Motor neuron (in vitro differentiated cells): ENCODE measurements around the gene GNA15. TPM values are rescaled to one million over a fixed set of nuclear protein-coding genes. Genes with fewer than 3 reads are reported as not detected.
"Not testable (repeated sequence)": the region's sequence is repeated elsewhere in the genome, so short reads cannot be mapped to it uniquely, and the experiment has no call there.

Source experiments
- ATAC-seq, 8 experiments: fragments of 200-7000 bp; cut with Tn5 transposase; replicated peaks in 6 of 8; 2 replicates each; pipeline ENCODE4 v1.8.0; 2021; ENCODE audit warnings: mild to moderate bottlenecking in 8 of 8, moderate library complexity in 8 of 8
- H3K27ac ChIP-seq, 2 donors: fragments of 250-450 bp; sonication (Bioruptor Pico); 2 replicates each; pipeline ENCODE4 v1.9.0; 2021; ENCODE audit warnings: antibody characterized with exemption in 2 of 2, mild to moderate bottlenecking in 2 of 2, moderate library complexity in 1 of 2
- H3K4me1 ChIP-seq, 2 donors: fragments of 250-450 bp; sonication (Bioruptor Pico); replicated peaks in 1 of 2; 2 replicates each; pipeline ENCODE4 v1.6.1; 2021; ENCODE audit warnings: antibody characterized with exemption in 2 of 2, mild to moderate bottlenecking in 2 of 2, moderate library complexity in 1 of 2
- H3K4me3 ChIP-seq, 5 donors: fragments of 250-450 bp; sonication (Bioruptor Pico); 2 replicates each; pipeline ENCODE4 v1.9.0; 2021; ENCODE audit warnings: antibody characterized with exemption in 5 of 5, mild to moderate bottlenecking in 5 of 5, moderate library complexity in 4 of 5
- WGBS, 10 experiments: fragments of 450-650 bp; shearing (Covaris generic); methylation state at CpG; one replicate each; pipeline ENCODE4 v1.0.0; 2022; 5-methylcytosine and 5-hydroxymethylcytosine counted together
- in situ Hi-C, 9 experiments: fragments of 400-800 bp; cut with MboI; loops; one replicate each; pipeline ENCODE4 v1.15.0; 2021; ENCODE audit warnings: low sequenced_read_pairs in 9 of 9, low pct_unique_long_range_greater_than_20kb in 2 of 9; ENCODE audit not compliant: unreplicated experiment in 9 of 9
- total RNA-seq, 8 experiments: library from RNA; unstranded; fragments of 300-600 nt; gene quantifications; 2 replicates each; pipeline versions ENCODE4 v1.2.3 to v1.2.4, GENCODE V29; 2022

GNA15 gene
- total RNA-seq = 1 to 10 TPM in 1 of 8 experiments, under 1 TPM in 3, not detected in 4; 0.22 to 1.3 (median 0.46) TPM

- no peak for ATAC-seq
- Histone ChIP-seq H3K27ac (no peak within 1 kb of the TSS), H3K4me3 (no peak within 1 kb of the TSS), H3K4me1 (no peaks in the 10 kb centered on the region)
- in situ Hi-C loops = no loop called here
- 60% methylated on average over 1 of the region's 40 CpGs; no CpG with 5 or more reads in 8 of the 10 experiments for WGBS, 10 experiments
These were observed at the start of gene GNA15 for GRCh38 chr19:3135961-3136683. TSS of gene GNA15 (plus strand) at chr19:3136033. CDS start at chr19:3136451, 418 bp downstream.

- H3K4me1 ChIP-seq = no peaks in the 10 kb centered on the region
- no peak overlapping the region for H3K27ac ChIP-seq
- no peak overlapping the region for H3K4me3 ChIP-seq
- in situ Hi-C loops = no loop called here
- ATAC-seq = no peak
- WGBS, 10 experiments = 80 to 100% (median 87%) methylated on average over 1 to 4 of the region's 10 CpGs; no CpG with 5 or more reads in 1 of the 10 experiments
These were observed 48.1 kb upstream of the GNA15 start for GRCh38 chr19:3087769-3088168.

- H3K4me3 ChIP-seq, in situ Hi-C loops: not testable (repeated sequence)
These were observed 46.5 kb upstream of the GNA15 start for GRCh38 chr19:3089299-3089855.

GRCh38 chr19:3094601-3095440, 41.0 kb upstream of the GNA15 start:
- Histone ChIP-seq H3K27ac (peak overlapping the region; percentile 56 to 83), H3K4me1 (peaks cover 21% of the 10 kb centered on the region in 2 donors), H3K4me3 (peak overlapping the region; percentile 55 to 100 (median 90))
- in situ Hi-C loops = no loop called here
- 0 to 4% (median 0%) methylated on average over 1 to 4 of the region's 57 CpGs; no CpG with 5 or more reads in 7 of the 10 experiments for WGBS, 10 experiments
- peak in 2 of 8 experiments; percentile 2 to 4 for ATAC-seq

More at GRCh38 chr19:3089299-3089855, 46.5 kb upstream of the GNA15 start:
- H3K4me1 ChIP-seq, H3K27ac ChIP-seq, ATAC-seq: not testable (repeated sequence)
- 20 to 90% (median 60%) methylated on average over 1 to 3 of the region's 7 CpGs; no CpG with 5 or more reads in 3 of the 10 experiments for WGBS, 10 experiments

- in situ Hi-C loops = no loop called here
These were observed 40.2 kb upstream of the GNA15 start for GRCh38 chr19:3095441-3096191.

GRCh38 chr19:3096267-3096901, 39.4 kb upstream of the GNA15 start:
- peak overlapping the region; percentile 55 to 100 (median 90) for H3K4me3 ChIP-seq
- no peak for ATAC-seq
- in situ Hi-C loops = no loop called here
- H3K4me1 ChIP-seq = peaks cover 24% of the 10 kb centered on the region in 2 donors
- H3K27ac ChIP-seq = no peak overlapping the region
- 0 to 72% (median 45%) methylated on average over 1 to 13 of the region's 25 CpGs; no CpG with 5 or more reads in 3 of the 10 experiments for WGBS, 10 experiments

More at GRCh38 chr19:3095441-3096191, 40.2 kb upstream of the GNA15 start:
- ATAC-seq = no peak
- Histone ChIP-seq H3K4me1 (peaks cover 24% of the 10 kb centered on the region in 2 donors), H3K27ac (no peak overlapping the region), H3K4me3 (peak overlapping the region; percentile 55 to 100 (median 90))
- WGBS, 10 experiments = 0 to 7% (median 7%) methylated on average over 2 to 5 of the region's 31 CpGs; no CpG with 5 or more reads in 7 of the 10 experiments

GRCh38 chr19:3096902-3097326, 38.9 kb upstream of the GNA15 start:
- ATAC-seq = no peak
- peaks cover 24% of the 10 kb centered on the region in 2 donors for H3K4me1 ChIP-seq
- H3K4me3 ChIP-seq = peak overlapping the region in 1 of 5 donors; percentile 90
- WGBS, 10 experiments = 33 to 79% (median 52%) methylated on average over 1 to 5 of the region's 11 CpGs; no CpG with 5 or more reads in 6 of the 10 experiments
- in situ Hi-C loops = no loop called here
- no peak overlapping the region for H3K27ac ChIP-seq

GRCh38 chr19:3097442-3097871, 38.4 kb upstream of the GNA15 start:
- H3K4me3 ChIP-seq = no peak overlapping the region
- H3K4me1 ChIP-seq = peaks cover 24% of the 10 kb centered on the region in 2 donors
- no peak overlapping the region for H3K27ac ChIP-seq
- WGBS, 10 experiments = 20 to 96% methylated on average over 1 to 14 of the region's 24 CpGs; no CpG with 5 or more reads in 8 of the 10 experiments
- no peak for ATAC-seq
- in situ Hi-C loops = no loop called here

- in situ Hi-C loops = no loop called here
- H3K4me3 ChIP-seq = no peak overlapping the region
- ATAC-seq = peak in 1 of 8 experiments; percentile 10
- no peak overlapping the region for H3K27ac ChIP-seq
- H3K4me1 ChIP-seq = peaks cover 24% of the 10 kb centered on the region in 2 donors
- WGBS, 10 experiments = 0 to 86% (median 20%) methylated on average over 1 to 7 of the region's 18 CpGs; no CpG with 5 or more reads in 5 of the 10 experiments
These were observed 37.7 kb upstream of the GNA15 start for GRCh38 chr19:3098141-3098514.

GRCh38 chr19:3098515-3099346, 37.1 kb upstream of the GNA15 start:
- no peak overlapping the region for H3K27ac ChIP-seq
- no peak overlapping the region for H3K4me3 ChIP-seq
- 7 to 100% (median 80%) methylated on average over 1 to 6 of the region's 40 CpGs; no CpG with 5 or more reads in 3 of the 10 experiments for WGBS, 10 experiments
- peak in 2 of 8 experiments; percentile 17 to 24 for ATAC-seq
- peaks cover 24% of the 10 kb centered on the region in 2 donors for H3K4me1 ChIP-seq
- in situ Hi-C loops = no loop called here
